Ascending aorta (tissue), 2 donors: ENCODE measurements around the gene HSPBP1. TPM values are rescaled to one million over a fixed set of nuclear protein-coding genes. Genes with fewer than 3 reads are reported as not detected.

ENCODE experiments used
- DNase-seq, 2 donors: peaks; one replicate each; pipeline ENCODE4 v3.0.0-alpha.2; 2019; ENCODE audit warnings: low spot score in 2 of 2
- H3K27ac ChIP-seq, 2 donors: fragments of 200-600 bp; sonication (generic); one replicate each; pipeline ENCODE4 v1.5.1; 2016 to 2017; ENCODE audit warnings: mild to moderate bottlenecking in 1 of 2
- H3K27me3 ChIP-seq: fragments of 200-600 bp; sonication (generic); one replicate; pipeline ENCODE4 v1.5.1; 2017
- H3K36me3 ChIP-seq, 2 donors: fragments of 200-600 bp; sonication (generic); one replicate each; pipeline ENCODE4 v1.5.1; 2016
- H3K4me1 ChIP-seq, 2 donors: fragments of 200-600 bp; sonication (generic); one replicate each; pipeline ENCODE4 v1.5.1; 2016 to 2017; ENCODE audit warnings: mild to moderate bottlenecking in 1 of 2
- H3K4me3 ChIP-seq, 2 donors: fragments of 200-600 bp; sonication (generic); one replicate each; pipeline ENCODE4 v1.5.1; 2016 to 2017; ENCODE audit warnings: mild to moderate bottlenecking in 1 of 2
- H3K9me3 ChIP-seq, 2 donors: fragments of 200-600 bp; sonication (generic); one replicate each; pipeline ENCODE4 v1.5.1; 2016
- intact Hi-C: fragments of 100-400 bp; cut with DNase I; formaldehyde crosslinking; loops from one replicate; pipeline ENCODE4 v1.15.1; 2023
- total RNA-seq: library from RNA; depleted of rRNA; stranded (reverse); fragments of >200 nt; gene quantifications from one replicate; pipeline ENCODE4 v1.1.0, GENCODE V29; 2016
- TF ChIP-seq, protein P1 (sequence below), 3 experiments: fragments of 200-600 bp in 2 of 3; fragments of 450-650 bp in 1 of 3; sonication (generic) in 2 of 3; IDR thresholded peaks; one replicate each; pipeline ENCODE4 v1.5.1; 2016 to 2019; ENCODE audit warnings: antibody characterized with exemption in 3 of 3, mild to moderate bottlenecking in 1 of 3, moderate library complexity in 1 of 3

The HSPBP1 gene
- total RNA-seq, 1 donor from 2014 or later, result 72.7 TPM

DNA sequence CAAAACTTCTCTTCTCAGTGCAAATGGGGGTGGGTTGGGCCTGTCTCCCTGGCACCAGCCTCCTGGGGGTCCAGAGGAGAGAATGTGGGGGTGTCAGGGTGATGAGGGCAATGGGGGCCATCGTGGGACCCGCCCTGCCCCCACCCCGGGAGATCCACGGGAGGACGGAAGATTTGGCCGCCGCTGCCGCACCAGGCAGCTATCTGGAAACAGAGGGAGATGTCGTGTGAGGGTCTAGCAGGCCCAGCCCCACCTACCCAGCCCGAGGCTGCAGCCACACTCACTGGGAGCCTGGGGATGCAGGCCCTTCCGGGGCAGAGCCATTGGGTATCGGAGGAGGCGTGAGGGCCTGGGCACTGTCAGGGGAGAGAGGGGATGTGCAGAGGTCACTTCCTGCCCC is 49.6 kb downstream of the HSPBP1 start:
- intact Hi-C loops, result no loop called here
- TF ChIP-seq, protein P1, sequence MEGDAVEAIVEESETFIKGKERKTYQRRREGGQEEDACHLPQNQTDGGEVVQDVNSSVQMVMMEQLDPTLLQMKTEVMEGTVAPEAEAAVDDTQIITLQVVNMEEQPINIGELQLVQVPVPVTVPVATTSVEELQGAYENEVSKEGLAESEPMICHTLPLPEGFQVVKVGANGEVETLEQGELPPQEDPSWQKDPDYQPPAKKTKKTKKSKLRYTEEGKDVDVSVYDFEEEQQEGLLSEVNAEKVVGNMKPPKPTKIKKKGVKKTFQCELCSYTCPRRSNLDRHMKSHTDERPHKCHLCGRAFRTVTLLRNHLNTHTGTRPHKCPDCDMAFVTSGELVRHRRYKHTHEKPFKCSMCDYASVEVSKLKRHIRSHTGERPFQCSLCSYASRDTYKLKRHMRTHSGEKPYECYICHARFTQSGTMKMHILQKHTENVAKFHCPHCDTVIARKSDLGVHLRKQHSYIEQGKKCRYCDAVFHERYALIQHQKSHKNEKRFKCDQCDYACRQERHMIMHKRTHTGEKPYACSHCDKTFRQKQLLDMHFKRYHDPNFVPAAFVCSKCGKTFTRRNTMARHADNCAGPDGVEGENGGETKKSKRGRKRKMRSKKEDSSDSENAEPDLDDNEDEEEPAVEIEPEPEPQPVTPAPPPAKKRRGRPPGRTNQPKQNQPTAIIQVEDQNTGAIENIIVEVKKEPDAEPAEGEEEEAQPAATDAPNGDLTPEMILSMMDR (IDR thresholded peaks at IDR 0.05), result no peak
- H3K27ac ChIP-seq, result no peak overlapping the region

DNA sequence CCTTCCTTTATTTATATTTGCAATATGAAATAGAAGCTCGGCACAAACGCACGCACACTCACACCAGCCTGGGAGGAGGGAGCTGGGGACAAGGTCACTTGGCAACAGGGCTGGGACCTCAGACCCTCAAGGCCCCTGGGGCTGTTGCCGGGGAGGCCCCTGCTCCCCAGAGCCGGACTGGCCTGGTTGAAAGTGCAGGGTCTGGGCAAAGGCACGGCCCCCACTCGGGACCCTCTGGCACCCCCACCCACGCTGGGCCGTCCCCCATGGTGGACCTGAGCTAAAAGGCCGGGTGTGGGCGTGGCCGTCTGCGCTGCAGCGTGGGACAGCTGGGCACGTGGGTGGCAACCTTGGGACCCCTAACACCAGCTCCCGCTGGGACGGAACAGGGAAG is 50.1 kb downstream of the HSPBP1 start:
- intact Hi-C loops, result no loop called here
- H3K36me3 ChIP-seq, result peaks cover 68 to 72% of the 10 kb centered on the region in 2 donors
- H3K27me3 ChIP-seq, result no peaks in the 10 kb centered on the region
- DNase-seq, result no peak
- TF ChIP-seq, protein P1 (IDR thresholded peaks at IDR 0.05), result no peak
- H3K4me1 ChIP-seq, result no peaks in the 10 kb centered on the region
- H3K9me3 ChIP-seq, result no peaks in the 10 kb centered on the region
- no peak overlapping the region for H3K27ac ChIP-seq
- H3K4me3 ChIP-seq, result no peak overlapping the region

More for the DNA sequence above, 49.6 kb downstream of the HSPBP1 start:
- Histone ChIP-seq H3K9me3 (no peaks in the 10 kb centered on the region), H3K27me3 (no peaks in the 10 kb centered on the region), H3K4me3 (no peak overlapping the region), H3K4me1 (no peaks in the 10 kb centered on the region), H3K36me3 (peaks cover 74 to 77% of the 10 kb centered on the region in 2 donors)
- no peak for DNase-seq

DNA sequence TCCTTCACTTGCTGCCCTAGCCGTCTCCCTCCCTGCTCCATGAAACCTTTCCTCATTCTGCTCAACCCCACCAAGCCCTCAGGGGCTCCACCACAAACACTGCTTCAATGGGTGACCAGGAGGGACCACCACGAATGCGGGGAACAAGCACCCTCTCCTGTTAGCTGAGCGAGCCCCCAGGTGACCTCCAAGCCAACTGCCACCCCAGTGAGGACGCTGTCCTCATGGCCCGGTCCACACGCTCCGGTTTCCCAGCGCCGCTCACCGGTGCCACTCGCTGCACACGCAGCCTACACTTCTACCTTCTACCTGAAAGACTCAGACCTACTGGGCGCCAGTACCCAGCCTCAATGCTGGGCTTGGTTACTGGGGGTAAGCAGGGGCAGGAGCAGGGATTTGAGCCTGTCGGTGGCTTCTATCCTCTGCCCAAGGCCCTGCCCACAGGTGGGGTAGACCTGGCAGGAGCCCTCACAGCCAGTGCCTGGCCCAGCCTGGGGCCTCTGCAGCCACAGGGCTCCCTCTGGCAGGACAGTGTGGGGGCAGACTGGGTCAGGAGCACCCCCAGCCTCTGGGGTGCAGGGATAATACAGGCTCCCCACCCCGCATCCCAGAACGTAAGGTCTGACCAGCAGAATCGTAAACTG is 50.6 kb downstream of the HSPBP1 start:
- intact Hi-C loops, result no loop called here
- Histone ChIP-seq H3K27ac (no peak overlapping the region), H3K36me3 (peaks cover 66 to 68% of the 10 kb centered on the region in 2 donors), H3K4me3 (no peak overlapping the region), H3K27me3 (no peaks in the 10 kb centered on the region), H3K4me1 (no peaks in the 10 kb centered on the region), H3K9me3 (no peaks in the 10 kb centered on the region)
- DNase-seq, result no peak
- TF ChIP-seq, protein P1 (IDR thresholded peaks at IDR 0.05), result no peak

DNA sequence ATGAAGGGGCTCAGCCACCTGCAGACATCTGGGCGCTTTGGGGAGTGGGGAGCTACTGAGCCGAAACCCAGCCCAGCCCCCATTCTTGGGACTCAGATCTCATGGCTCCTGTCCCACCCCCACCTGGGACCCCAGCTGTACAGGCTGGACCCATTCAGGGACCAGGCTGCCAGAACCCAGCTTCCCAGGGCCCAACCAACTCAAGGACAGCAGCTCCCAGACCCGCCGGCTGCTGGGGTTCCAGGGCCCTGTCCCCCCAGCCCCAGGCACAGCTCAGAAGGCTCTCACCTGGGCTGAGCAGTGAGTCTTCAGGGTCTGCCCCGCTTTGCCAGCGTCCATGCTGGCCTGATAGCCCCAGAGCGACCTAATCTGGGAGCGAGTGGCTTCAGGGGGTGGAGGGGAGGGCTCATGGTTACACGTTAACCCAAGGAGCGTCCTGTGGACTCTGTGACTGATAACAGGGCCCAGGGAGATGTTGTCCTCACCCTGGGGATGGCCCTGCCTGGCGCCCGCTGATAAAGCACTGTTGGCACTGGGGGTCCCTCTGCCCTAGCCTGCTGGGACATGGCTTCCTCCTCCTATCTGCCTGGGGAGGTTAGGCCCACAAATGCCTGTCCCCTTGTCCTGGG is 51.4 kb downstream of the HSPBP1 start, which contains the start of gene TMEM86B:
Gene TMEM86B, minus strand, starts transcription at position 361 of the 629 bp plus-strand sequence. Its CDS starts 22 bp downstream, at position 339.
- Histone ChIP-seq H3K4me1 (no peaks in the 10 kb centered on the region), H3K27ac (no peak within 1 kb of the TSS), H3K36me3 (peaks cover 62 to 63% of the 10 kb centered on the region in 2 donors), H3K4me3 (no peak within 1 kb of the TSS), H3K9me3 (no peaks in the 10 kb centered on the region), H3K27me3 (no peaks in the 10 kb centered on the region)
- intact Hi-C loops, result no loop called here
- TF ChIP-seq, protein P1 (IDR thresholded peaks at IDR 0.05), result no peak
- DNase-seq, result no peak

DNA sequence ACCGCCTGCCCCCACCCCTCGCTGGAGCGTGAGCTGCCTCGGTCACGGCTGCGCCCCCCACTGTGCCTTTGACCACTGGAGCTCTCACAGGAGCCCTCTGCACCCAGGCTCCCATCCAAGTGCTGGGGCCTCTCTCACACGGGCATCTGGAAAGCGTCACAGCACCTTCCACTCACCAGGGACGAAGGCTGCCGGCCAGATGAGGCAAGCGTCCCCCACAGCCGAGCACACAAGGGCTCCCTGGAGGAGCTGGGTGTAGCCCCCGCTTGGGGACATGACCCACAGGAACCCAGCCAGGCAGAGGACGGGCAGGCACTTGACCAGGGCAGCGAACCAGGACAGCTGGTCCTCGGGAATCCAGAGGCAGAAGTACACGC is 51.9 kb downstream of the HSPBP1 start:
- no peak overlapping the region for H3K27ac ChIP-seq
- no peaks in the 10 kb centered on the region for H3K9me3 ChIP-seq
- H3K27me3 ChIP-seq, result no peaks in the 10 kb centered on the region
- no peaks in the 10 kb centered on the region for H3K4me1 ChIP-seq
- DNase-seq, result no peak
- TF ChIP-seq, protein P1 (IDR thresholded peaks at IDR 0.05), result no peak
- no peak overlapping the region for H3K4me3 ChIP-seq
- intact Hi-C loops, result no loop called here
- H3K36me3 ChIP-seq, result peaks cover 58 to 63% of the 10 kb centered on the region in 2 donors
